Measurements from ENCODE around the gene IMMP2L. TPM values are rescaled to one million over a fixed set of nuclear protein-coding genes. Genes with fewer than 3 reads are reported as not detected.

Gene IMMP2L
- total RNA-seq, 1 donor: 19.9 TPM

DNA sequence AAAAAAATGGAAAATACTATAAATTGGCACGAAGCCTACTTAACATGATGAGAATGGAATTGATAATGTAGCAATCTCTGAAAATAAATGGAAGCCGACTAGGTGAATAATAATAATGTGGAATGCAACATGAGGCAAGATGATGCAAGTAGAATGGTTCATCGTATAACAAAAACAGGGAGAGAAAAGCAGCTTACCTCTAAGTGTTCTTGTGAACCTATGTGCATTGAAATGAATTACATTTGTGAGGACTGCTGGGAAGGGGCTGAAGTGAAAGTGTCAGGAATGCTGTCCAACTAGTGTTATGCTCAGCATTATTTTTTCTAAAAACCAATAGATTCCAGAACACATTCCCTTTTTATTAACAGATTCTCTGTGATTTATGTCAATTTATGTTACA is 912.0 kb downstream of the IMMP2L start:
- H3K27me3 ChIP-seq (ENCODE audit: insufficient read depth, low read length): no peaks in the 10 kb centered on the region
- H3K9me3 ChIP-seq (ENCODE audit: low read depth, low read length): no peaks in the 10 kb centered on the region
- no peak overlapping the region for H2AFZ ChIP-seq (ENCODE audit: low read length)
- no peaks in the 10 kb centered on the region for H3K79me2 ChIP-seq (ENCODE audit: insufficient read depth, low read length)
- H3K4me3 ChIP-seq (ENCODE audit: insufficient read depth, low read length): no peak overlapping the region
- H3K27ac ChIP-seq (ENCODE audit: low read depth, low read length): no peak overlapping the region
- no peaks in the 10 kb centered on the region for H3K4me1 ChIP-seq (ENCODE audit: insufficient read depth, low read length)
- H3K36me3 ChIP-seq (ENCODE audit: insufficient read depth, low read length): no peaks in the 10 kb centered on the region
- no peaks in the 10 kb centered on the region for H4K20me1 ChIP-seq (ENCODE audit: insufficient read depth, low read length)
- DNase-seq (ENCODE audit: insufficient read length, low spot score, missing footprints): no peak
- H3K4me2 ChIP-seq (ENCODE audit: insufficient read depth, low read length): no peak overlapping the region
- TF ChIP-seq, protein P1, sequence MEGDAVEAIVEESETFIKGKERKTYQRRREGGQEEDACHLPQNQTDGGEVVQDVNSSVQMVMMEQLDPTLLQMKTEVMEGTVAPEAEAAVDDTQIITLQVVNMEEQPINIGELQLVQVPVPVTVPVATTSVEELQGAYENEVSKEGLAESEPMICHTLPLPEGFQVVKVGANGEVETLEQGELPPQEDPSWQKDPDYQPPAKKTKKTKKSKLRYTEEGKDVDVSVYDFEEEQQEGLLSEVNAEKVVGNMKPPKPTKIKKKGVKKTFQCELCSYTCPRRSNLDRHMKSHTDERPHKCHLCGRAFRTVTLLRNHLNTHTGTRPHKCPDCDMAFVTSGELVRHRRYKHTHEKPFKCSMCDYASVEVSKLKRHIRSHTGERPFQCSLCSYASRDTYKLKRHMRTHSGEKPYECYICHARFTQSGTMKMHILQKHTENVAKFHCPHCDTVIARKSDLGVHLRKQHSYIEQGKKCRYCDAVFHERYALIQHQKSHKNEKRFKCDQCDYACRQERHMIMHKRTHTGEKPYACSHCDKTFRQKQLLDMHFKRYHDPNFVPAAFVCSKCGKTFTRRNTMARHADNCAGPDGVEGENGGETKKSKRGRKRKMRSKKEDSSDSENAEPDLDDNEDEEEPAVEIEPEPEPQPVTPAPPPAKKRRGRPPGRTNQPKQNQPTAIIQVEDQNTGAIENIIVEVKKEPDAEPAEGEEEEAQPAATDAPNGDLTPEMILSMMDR (IDR thresholded peaks at IDR 0.05; ENCODE audit: extremely low read depth, low read depth, low read length): no peak

DNA sequence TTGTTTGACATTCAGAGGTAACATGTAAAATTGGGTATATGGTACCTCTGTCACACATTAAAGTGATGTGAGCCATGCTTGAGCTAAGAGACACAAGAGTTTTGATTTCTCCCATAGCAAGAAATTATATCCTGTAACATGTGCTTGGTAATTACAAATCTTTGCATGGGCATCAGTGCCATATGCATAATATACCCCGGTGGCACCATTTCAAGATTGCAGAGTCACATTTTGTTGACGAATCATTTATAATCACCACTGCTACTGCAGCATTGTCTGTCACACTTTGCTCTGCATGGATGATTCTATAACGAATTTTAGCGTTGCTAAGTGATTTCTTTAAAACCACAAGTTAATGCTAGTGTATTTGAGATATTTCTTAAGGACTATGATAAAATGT is 915.0 kb downstream of the IMMP2L start:
- TF ChIP-seq, protein P1 (IDR thresholded peaks at IDR 0.05; ENCODE audit: extremely low read depth, low read depth, low read length): no peak
- Histone ChIP-seq H3K36me3 (ENCODE audit: insufficient read depth, low read length) (no peaks in the 10 kb centered on the region), H3K27ac (ENCODE audit: low read depth, low read length) (no peak overlapping the region), H3K4me3 (ENCODE audit: insufficient read depth, low read length) (no peak overlapping the region), H3K9me3 (ENCODE audit: low read depth, low read length) (no peaks in the 10 kb centered on the region), H2AFZ (ENCODE audit: low read length) (no peak overlapping the region), H3K27me3 (ENCODE audit: insufficient read depth, low read length) (no peaks in the 10 kb centered on the region), H3K4me1 (ENCODE audit: insufficient read depth, low read length) (no peaks in the 10 kb centered on the region), H4K20me1 (ENCODE audit: insufficient read depth, low read length) (no peaks in the 10 kb centered on the region), H3K79me2 (ENCODE audit: insufficient read depth, low read length) (no peaks in the 10 kb centered on the region), H3K4me2 (ENCODE audit: insufficient read depth, low read length) (no peak overlapping the region)
- DNase-seq (ENCODE audit: insufficient read length, low spot score, missing footprints): no peak

DNA sequence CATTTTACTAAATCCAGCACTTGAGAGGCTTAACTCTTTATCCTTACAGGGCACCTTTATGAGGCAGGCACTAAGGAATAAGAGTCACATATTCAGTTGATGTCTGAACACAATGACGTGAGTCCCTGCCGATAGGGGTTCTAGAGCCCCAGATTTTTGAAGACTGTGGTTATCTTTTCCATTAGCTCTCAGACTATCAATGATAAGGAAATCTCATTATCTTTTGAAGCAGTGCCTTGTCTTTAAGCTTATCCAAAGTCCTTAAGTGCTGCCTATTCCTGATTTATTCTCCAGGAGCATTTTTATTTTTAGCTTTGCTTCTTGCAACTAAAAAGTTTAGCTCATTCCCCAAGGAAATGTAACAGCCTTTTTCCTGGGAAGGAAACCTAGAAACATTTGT is 915.5 kb downstream of the IMMP2L start:
- H3K27ac ChIP-seq (ENCODE audit: low read depth, low read length): no peak overlapping the region
- H3K4me3 ChIP-seq (ENCODE audit: insufficient read depth, low read length): no peak overlapping the region
- H3K36me3 ChIP-seq (ENCODE audit: insufficient read depth, low read length): no peaks in the 10 kb centered on the region
- no peak overlapping the region for H2AFZ ChIP-seq (ENCODE audit: low read length)
- no peak overlapping the region for H3K4me2 ChIP-seq (ENCODE audit: insufficient read depth, low read length)
- no peaks in the 10 kb centered on the region for H4K20me1 ChIP-seq (ENCODE audit: insufficient read depth, low read length)
- no peaks in the 10 kb centered on the region for H3K4me1 ChIP-seq (ENCODE audit: insufficient read depth, low read length)
- TF ChIP-seq, protein P1 (IDR thresholded peaks at IDR 0.05; ENCODE audit: extremely low read depth, low read depth, low read length): no peak
- H3K27me3 ChIP-seq (ENCODE audit: insufficient read depth, low read length): no peaks in the 10 kb centered on the region
- no peaks in the 10 kb centered on the region for H3K9me3 ChIP-seq (ENCODE audit: low read depth, low read length)
- no peak for DNase-seq (ENCODE audit: insufficient read length, low spot score, missing footprints)
- H3K79me2 ChIP-seq (ENCODE audit: insufficient read depth, low read length): no peaks in the 10 kb centered on the region

DNA sequence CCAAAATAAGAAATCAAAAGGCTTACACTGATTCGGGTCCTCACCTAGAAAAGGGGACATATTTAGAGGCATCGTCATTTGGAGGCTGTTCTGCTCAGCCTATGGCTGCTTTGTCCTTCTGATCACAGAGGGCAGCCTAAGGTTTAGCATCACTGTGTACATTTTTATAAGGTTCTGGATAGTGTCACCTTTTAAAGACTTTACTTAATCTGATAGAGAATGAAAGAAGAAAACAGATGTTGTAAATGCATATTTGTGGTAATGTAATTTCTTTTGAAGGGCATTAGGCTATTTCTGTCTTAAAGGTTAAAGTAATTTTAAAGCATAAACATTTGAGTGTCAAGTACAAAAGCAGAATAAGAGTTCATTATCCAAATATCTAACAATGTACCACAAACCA is 916.7 kb downstream of the IMMP2L start:
- Histone ChIP-seq H2AFZ (ENCODE audit: low read length) (no peak overlapping the region), H3K4me2 (ENCODE audit: insufficient read depth, low read length) (no peak overlapping the region), H3K79me2 (ENCODE audit: insufficient read depth, low read length) (no peaks in the 10 kb centered on the region), H3K4me3 (ENCODE audit: insufficient read depth, low read length) (no peak overlapping the region), H3K9me3 (ENCODE audit: low read depth, low read length) (no peaks in the 10 kb centered on the region), H3K4me1 (ENCODE audit: insufficient read depth, low read length) (no peaks in the 10 kb centered on the region), H3K36me3 (ENCODE audit: insufficient read depth, low read length) (no peaks in the 10 kb centered on the region), H3K27ac (ENCODE audit: low read depth, low read length) (no peak overlapping the region), H4K20me1 (ENCODE audit: insufficient read depth, low read length) (no peaks in the 10 kb centered on the region), H3K27me3 (ENCODE audit: insufficient read depth, low read length) (no peaks in the 10 kb centered on the region)
- no peak for DNase-seq (ENCODE audit: insufficient read length, low spot score, missing footprints)
- TF ChIP-seq, protein P1 (IDR thresholded peaks at IDR 0.05; ENCODE audit: extremely low read depth, low read depth, low read length): no peak

Data from osteoblast (primary cell).